ENCODE results near the gene SHROOM3. TPM values are rescaled to one million over a fixed set of nuclear protein-coding genes. Genes with fewer than 3 reads are reported as not detected.

Gene SHROOM3
- total RNA-seq, 2 donors from 2014 or later = 56.7 to 96.0 TPM

DNA sequence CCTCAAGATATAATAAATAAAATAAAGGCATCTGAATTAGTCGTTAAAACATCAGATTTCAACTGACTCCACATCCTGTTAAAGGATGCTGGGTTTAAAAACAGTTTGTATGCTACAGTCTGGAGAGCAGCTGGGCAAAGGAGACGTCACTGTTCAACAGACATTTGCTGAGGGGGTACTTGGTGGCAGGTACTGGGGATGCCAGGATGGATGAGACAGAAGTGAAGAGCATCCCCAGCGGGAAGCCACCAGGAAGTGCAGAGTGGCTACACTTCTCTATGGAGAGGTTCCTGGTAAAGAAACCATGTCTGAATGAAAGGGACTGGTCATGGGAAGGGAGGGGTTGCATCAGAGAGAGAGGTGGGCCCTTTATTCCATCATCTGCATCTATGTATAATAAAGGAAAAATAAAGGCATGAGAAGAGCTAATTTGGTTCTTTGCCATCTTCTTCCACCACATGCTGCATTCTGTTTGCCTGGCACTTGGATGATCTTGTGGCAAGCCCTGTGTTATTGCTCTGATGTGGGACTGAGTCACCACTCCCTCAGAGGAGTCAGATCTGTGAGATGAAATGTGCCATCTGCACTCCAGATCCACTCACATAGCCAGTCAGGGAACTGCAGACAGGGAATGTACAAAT, 318.0 kb downstream of the SHROOM3 start:
- intact Hi-C loops (cut with DNase I) = no loop called here
- Histone ChIP-seq H3K27me3 (no peaks in the 10 kb centered on the region), H3K4me1 (no peaks in the 10 kb centered on the region), H3K27ac (no peak overlapping the region), H3K36me3 (replicated peaks in 1 of 2; ENCODE audit: insufficient read depth in 1 of 2, low read depth in 2 of 2) (peaks cover 0 to 11% of the 10 kb centered on the region in 2 donors), H3K4me3 (no peak overlapping the region), H3K9me3 (no peaks in the 10 kb centered on the region)
- no peak for ATAC-seq
- TF ChIP-seq POLR2A (IDR thresholded peaks at IDR 0.05) = no peak
- TF ChIP-seq, protein P1, sequence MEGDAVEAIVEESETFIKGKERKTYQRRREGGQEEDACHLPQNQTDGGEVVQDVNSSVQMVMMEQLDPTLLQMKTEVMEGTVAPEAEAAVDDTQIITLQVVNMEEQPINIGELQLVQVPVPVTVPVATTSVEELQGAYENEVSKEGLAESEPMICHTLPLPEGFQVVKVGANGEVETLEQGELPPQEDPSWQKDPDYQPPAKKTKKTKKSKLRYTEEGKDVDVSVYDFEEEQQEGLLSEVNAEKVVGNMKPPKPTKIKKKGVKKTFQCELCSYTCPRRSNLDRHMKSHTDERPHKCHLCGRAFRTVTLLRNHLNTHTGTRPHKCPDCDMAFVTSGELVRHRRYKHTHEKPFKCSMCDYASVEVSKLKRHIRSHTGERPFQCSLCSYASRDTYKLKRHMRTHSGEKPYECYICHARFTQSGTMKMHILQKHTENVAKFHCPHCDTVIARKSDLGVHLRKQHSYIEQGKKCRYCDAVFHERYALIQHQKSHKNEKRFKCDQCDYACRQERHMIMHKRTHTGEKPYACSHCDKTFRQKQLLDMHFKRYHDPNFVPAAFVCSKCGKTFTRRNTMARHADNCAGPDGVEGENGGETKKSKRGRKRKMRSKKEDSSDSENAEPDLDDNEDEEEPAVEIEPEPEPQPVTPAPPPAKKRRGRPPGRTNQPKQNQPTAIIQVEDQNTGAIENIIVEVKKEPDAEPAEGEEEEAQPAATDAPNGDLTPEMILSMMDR (IDR thresholded peaks at IDR 0.05) = no peak
- no peak for DNase-seq
- WGBS, 2 donors = 52 to 71% methylated on average over 3 of the region's 3 CpGs

DNA sequence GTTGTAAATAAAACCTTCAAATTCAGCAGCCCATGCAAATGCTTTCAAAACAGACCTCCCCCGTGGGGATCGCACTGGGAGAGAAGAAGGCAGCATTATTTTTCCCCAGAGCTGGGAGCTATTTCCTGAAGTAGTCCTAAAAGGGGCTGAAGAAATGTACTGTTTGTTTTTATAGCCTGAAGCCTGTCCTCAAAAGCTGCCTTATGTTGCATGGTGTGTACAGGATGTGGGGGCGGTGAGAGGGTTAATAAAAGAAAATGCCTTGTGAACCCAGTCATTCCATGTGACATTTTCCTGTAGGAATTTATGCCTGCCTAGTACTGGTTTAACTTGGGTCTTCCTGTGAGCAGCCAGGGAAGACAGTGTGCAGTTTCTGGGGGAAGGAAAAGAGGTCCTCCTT, 318.8 kb downstream of the SHROOM3 start:
- no peak for DNase-seq

DNA sequence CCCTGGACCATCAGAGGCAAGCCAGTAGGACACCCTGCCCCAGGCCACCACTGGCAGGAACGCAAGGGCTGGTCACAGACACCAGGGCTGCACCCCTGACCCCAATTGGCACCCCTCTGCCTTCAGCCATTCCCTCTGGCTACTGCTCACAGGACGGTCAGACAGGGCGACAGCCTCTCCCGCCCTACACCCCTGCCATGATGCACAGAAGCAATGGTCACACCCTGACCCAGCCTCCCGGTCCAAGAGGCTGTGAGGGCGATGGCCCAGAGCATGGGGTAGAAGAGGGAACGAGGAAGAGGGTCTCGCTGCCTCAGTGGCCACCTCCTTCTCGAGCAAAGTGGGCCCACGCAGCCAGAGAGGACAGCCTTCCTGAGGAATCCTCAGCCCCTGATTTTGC, 319.4 kb downstream of the SHROOM3 start:
- H3K9me3 ChIP-seq = no peaks in the 10 kb centered on the region
- DNase-seq (no peak), ATAC-seq (no peak)
- H3K27ac ChIP-seq = no peak overlapping the region
- no peaks in the 10 kb centered on the region for H3K27me3 ChIP-seq
- intact Hi-C loops (cut with DNase I) = no loop called here
- H3K36me3 ChIP-seq (replicated peaks in 1 of 2; ENCODE audit: insufficient read depth in 1 of 2, low read depth in 2 of 2) = peaks cover 0 to 11% of the 10 kb centered on the region in 2 donors
- TF ChIP-seq, protein P1 (IDR thresholded peaks at IDR 0.05) = no peak
- TF ChIP-seq POLR2A (IDR thresholded peaks at IDR 0.05) = no peak
- H3K4me3 ChIP-seq = no peak overlapping the region
- 90 to 93% methylated on average over 9 to 10 of the region's 10 CpGs for WGBS, 2 donors
- no peaks in the 10 kb centered on the region for H3K4me1 ChIP-seq

More for the DNA sequence above, 318.8 kb downstream of the SHROOM3 start:
- H3K9me3 ChIP-seq = no peaks in the 10 kb centered on the region
- TF ChIP-seq, protein P1 (IDR thresholded peaks at IDR 0.05) = no peak
- TF ChIP-seq POLR2A (IDR thresholded peaks at IDR 0.05) = no peak
- intact Hi-C loops (cut with DNase I) = no loop called here
- 64 to 84% methylated on average over 3 of the region's 3 CpGs for WGBS, 2 donors
- ATAC-seq = no peak
- H3K36me3 ChIP-seq (replicated peaks in 1 of 2; ENCODE audit: insufficient read depth in 1 of 2, low read depth in 2 of 2) = peaks cover 0 to 11% of the 10 kb centered on the region in 2 donors
- no peaks in the 10 kb centered on the region for H3K4me1 ChIP-seq
- H3K27me3 ChIP-seq = no peaks in the 10 kb centered on the region
- H3K27ac ChIP-seq = no peak overlapping the region
- H3K4me3 ChIP-seq = no peak overlapping the region

DNA sequence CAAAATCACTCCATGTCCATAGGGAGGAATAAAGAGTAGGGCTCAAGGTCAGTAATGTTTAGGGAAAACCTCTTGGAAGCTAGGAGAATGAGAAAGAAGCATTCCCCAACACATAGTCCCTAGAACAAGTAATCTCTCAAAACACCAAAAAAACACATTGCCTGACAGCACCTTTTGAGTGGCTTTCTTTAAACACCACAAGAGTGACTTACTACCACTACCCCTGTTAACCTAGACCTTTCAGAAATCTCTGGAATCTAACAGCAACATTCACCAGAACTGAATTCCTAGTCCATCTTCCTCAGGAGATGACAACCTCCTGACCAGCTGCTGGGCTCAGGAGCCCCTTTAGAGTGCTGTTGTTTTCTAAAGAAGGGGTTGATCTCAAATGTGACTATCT, 320.7 kb downstream of the SHROOM3 start:
- Histone ChIP-seq H3K9me3 (no peaks in the 10 kb centered on the region), H3K27ac (no peak overlapping the region), H3K4me1 (no peaks in the 10 kb centered on the region), H3K4me3 (no peak overlapping the region), H3K36me3 (replicated peaks in 1 of 2; ENCODE audit: insufficient read depth in 1 of 2, low read depth in 2 of 2) (peaks cover 0 to 11% of the 10 kb centered on the region in 2 donors), H3K27me3 (no peaks in the 10 kb centered on the region)
- no peak for DNase-seq
- TF ChIP-seq, protein P1 (IDR thresholded peaks at IDR 0.05) = no peak
- TF ChIP-seq POLR2A (IDR thresholded peaks at IDR 0.05) = no peak
- intact Hi-C loops (cut with DNase I) = no loop called here
- ATAC-seq = no peak

DNA sequence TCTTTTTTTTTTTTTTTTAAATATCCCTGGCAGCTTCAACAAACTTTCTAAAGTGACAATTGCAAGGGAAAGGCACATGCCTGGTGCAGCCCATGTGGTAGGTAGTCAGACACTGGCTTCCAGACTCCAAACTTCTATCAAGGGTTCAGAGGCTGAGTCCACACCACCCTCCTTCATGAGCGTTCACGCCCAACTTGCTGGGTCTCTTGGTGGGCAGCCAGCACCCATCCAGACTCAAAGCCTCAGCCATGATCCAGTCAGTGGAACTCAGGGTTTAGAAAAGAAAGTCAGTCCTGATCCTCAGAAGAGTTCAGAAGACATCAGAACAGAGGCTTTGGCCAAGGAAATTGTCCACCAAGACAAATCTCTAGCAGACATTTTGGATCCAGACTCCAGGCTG, 321.4 kb downstream of the SHROOM3 start:
- intact Hi-C loops (cut with DNase I) = no loop called here
- no peak for ATAC-seq
- WGBS, 2 donors = 90 to 97% methylated on average over 2 of the region's 2 CpGs

More for the DNA sequence above, 321.4 kb downstream of the SHROOM3 start:
- no peak overlapping the region for H3K4me3 ChIP-seq
- no peaks in the 10 kb centered on the region for H3K9me3 ChIP-seq
- H3K27me3 ChIP-seq = no peaks in the 10 kb centered on the region
- peaks cover 0 to 11% of the 10 kb centered on the region in 2 donors for H3K36me3 ChIP-seq (replicated peaks in 1 of 2; ENCODE audit: insufficient read depth in 1 of 2, low read depth in 2 of 2)
- no peak overlapping the region for H3K27ac ChIP-seq
- no peak for TF ChIP-seq POLR2A (IDR thresholded peaks at IDR 0.05)
- TF ChIP-seq, protein P1 (IDR thresholded peaks at IDR 0.05) = no peak
- DNase-seq = no peak
- H3K4me1 ChIP-seq = no peaks in the 10 kb centered on the region

All from body of pancreas (tissue), 4 donors.